Neuronal stem cell (in vitro differentiated cells): ENCODE measurements around the gene RSPH1.

Source experiments
- DNase-seq: peaks from one replicate; pipeline ENCODE4 v3.0.0-alpha.2; 2013; ENCODE audit warnings: low spot score
- H2AFZ ChIP-seq: one replicate; pipeline ENCODE4 v1.6.1; 2013; ENCODE audit warnings: mild to moderate bottlenecking, low read length, inconsistent platforms
- H2AK5ac ChIP-seq: 2 replicates; pipeline ENCODE4 v1.6.1; 2013; ENCODE audit warnings: low read depth, mild to moderate bottlenecking, inconsistent platforms, low read length, moderate library complexity, mixed read lengths
- H2BK120ac ChIP-seq: 2 replicates; pipeline ENCODE4 v1.6.1; 2013; ENCODE audit warnings: low read depth, mild to moderate bottlenecking, inconsistent platforms, low read length, moderate library complexity, mixed read lengths
- H2BK12ac ChIP-seq: one replicate; pipeline ENCODE4 v1.6.1; 2013; ENCODE audit warnings: low read length, inconsistent platforms
- H2BK15ac ChIP-seq: 2 replicates; pipeline ENCODE4 v1.6.1; 2013; ENCODE audit warnings: mild to moderate bottlenecking, low read length, inconsistent platforms, mixed read lengths
- H2BK5ac ChIP-seq: one replicate; pipeline ENCODE4 v1.6.1; 2013; ENCODE audit warnings: inconsistent platforms, mild to moderate bottlenecking, low read length, moderate library complexity
- H3K14ac ChIP-seq: one replicate; pipeline ENCODE4 v1.6.1; 2013; ENCODE audit warnings: low read length, inconsistent platforms
- H3K18ac ChIP-seq: 2 replicates; pipeline ENCODE4 v1.6.1; 2013; ENCODE audit warnings: low read length, inconsistent platforms
- H3K23ac ChIP-seq: 2 replicates; pipeline ENCODE4 v1.6.1; 2013; ENCODE audit warnings: low read depth, mild to moderate bottlenecking, mixed read lengths, low read length, inconsistent platforms; ENCODE audit not compliant: poor library complexity
- H3K27ac ChIP-seq: replicated peaks from 3 replicates; pipeline ENCODE4 v1.5.1; 2013; ENCODE audit warnings: low read length, inconsistent platforms
- H3K27me3 ChIP-seq, 3 experiments: 2 replicates each; pipeline ENCODE4 v1.6.1; 2013; ENCODE audit warnings: low read length in 3 of 3, mild to moderate bottlenecking in 2 of 3, inconsistent platforms in 1 of 3, low read depth in 1 of 3, mixed read lengths in 1 of 3, moderate library complexity in 1 of 3; ENCODE audit not compliant: control insufficient read depth in 3 of 3, insufficient read depth in 3 of 3
- H3K36me3 ChIP-seq, 2 donors: replicated peaks in 1 of 2; 2 replicates each; pipeline ENCODE4 v1.6.1; 2013; ENCODE audit warnings: low read length in 2 of 2; ENCODE audit not compliant: control insufficient read depth in 2 of 2, insufficient read depth in 2 of 2
- H3K4ac ChIP-seq: 2 replicates; pipeline ENCODE4 v1.6.1; 2013; ENCODE audit warnings: inconsistent platforms, mild to moderate bottlenecking, low read length, moderate library complexity
- H3K4me1 ChIP-seq, 2 donors: 1 replicate in 1 of 2; 2 replicates in 1 of 2; pipeline ENCODE4 v1.6.1; 2013; ENCODE audit warnings: low read length in 2 of 2, low read depth in 1 of 2; ENCODE audit not compliant: control insufficient read depth in 2 of 2, insufficient read depth in 1 of 2
- H3K4me2 ChIP-seq: one replicate; pipeline ENCODE4 v1.6.1; 2013; ENCODE audit warnings: mild to moderate bottlenecking, low read length, inconsistent platforms; ENCODE audit not compliant: insufficient read depth, poor library complexity, severe bottlenecking
- H3K4me3 ChIP-seq, 2 donors: 2 replicates each; pipeline ENCODE4 v1.5.1; 2013; ENCODE audit warnings: low read length in 2 of 2, mild to moderate bottlenecking in 2 of 2, inconsistent platforms in 1 of 2, moderate library complexity in 1 of 2
- H3K79me1 ChIP-seq: one replicate; pipeline ENCODE4 v1.6.1; 2013; ENCODE audit warnings: low read depth, mild to moderate bottlenecking, inconsistent platforms, low read length, moderate library complexity
- H3K9ac ChIP-seq: one replicate; pipeline ENCODE4 v1.6.1; 2013; ENCODE audit warnings: mild to moderate bottlenecking, low read depth, low read length, inconsistent platforms; ENCODE audit not compliant: poor library complexity
- H3K9me3 ChIP-seq, 2 donors: replicated peaks in 1 of 2; 2 replicates each; pipeline versions ENCODE3 to v1.6.1; 2013; ENCODE audit warnings: low read length in 2 of 2, mild to moderate bottlenecking in 2 of 2, inconsistent platforms in 1 of 2, low read depth in 1 of 2, mixed read lengths in 1 of 2, moderate library complexity in 1 of 2; ENCODE audit not compliant: control insufficient read depth in 2 of 2, insufficient read depth in 1 of 2
- H4K8ac ChIP-seq: one replicate; pipeline ENCODE4 v1.6.1; 2013; ENCODE audit warnings: low read depth, mild to moderate bottlenecking, inconsistent platforms, low read length, moderate library complexity
- H4K91ac ChIP-seq: one replicate; pipeline ENCODE4 v1.6.1; 2013; ENCODE audit warnings: low read length, low read depth, mild to moderate bottlenecking, inconsistent platforms; ENCODE audit not compliant: poor library complexity
- WGBS, 2 donors: extraction: QIAGEN DNeasy Blood & Tissue Kit; methylation state at CpG; one replicate each; pipeline ENCODE4 v1.1.7; 2013; ENCODE audit warnings: missing lambda C conversion rate in 2 of 2, mixed read lengths in 1 of 2; ENCODE audit not compliant: insufficient read length in 2 of 2, insufficient replicate concordance in 1 of 2; ENCODE audit errors: extremely low coverage in 2 of 2; 5-methylcytosine and 5-hydroxymethylcytosine counted together

RSPH1 gene

DNA sequence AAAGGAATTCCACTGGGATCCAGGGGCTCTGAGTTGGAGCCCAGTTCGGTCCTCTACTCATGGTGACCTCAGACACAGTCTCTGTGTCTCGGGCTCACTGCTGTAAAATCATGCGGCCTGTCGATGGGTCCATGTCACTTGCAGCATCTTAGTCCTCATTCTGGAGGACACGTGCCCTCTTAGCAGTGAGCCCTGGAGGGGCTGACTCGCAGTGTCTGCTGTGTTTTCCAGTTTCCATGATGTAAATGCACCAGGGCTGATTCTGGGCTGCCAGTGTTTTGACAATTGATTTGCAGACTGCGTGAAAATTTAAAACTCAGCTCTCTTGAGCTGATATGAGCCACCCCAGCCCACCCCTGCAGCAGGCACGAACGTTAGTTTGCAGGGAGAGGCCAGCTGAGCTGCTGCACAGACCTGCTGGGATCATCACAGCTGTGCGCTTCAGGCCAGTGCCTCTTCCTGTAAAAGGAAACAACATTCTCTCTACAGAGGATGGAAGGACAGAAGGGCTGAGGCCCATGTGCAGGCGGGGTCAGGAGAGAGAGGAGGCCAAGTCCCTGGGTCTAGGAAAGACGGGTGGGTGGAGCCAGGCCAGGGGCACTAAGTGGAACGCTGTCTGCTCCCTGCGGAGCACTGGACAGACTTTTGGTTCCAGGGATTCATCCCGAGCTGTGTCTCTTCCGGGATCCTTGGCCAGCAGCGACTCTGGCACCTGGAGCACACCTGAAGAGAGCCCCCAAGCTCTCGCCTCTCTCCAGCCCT, 42.6 kb downstream of the RSPH1 start:
- peak overlapping the region; percentile 34 for H3K23ac ChIP-seq
- no peak overlapping the region for H2BK120ac ChIP-seq
- H3K9ac ChIP-seq = no peak overlapping the region
- H2BK5ac ChIP-seq = no peak overlapping the region
- no peak overlapping the region for H3K14ac ChIP-seq
- H3K9me3 ChIP-seq = no peaks in the 10 kb centered on the region
- H3K18ac ChIP-seq = peak overlapping the region; percentile 85
- H4K8ac ChIP-seq = no peak overlapping the region
- H3K27me3 ChIP-seq = no peaks in the 10 kb centered on the region
- no peak overlapping the region for H2AFZ ChIP-seq
- H2BK12ac ChIP-seq = no peak overlapping the region
- no peaks in the 10 kb centered on the region for H3K79me1 ChIP-seq
- no peak overlapping the region for H3K4ac ChIP-seq
- peaks cover 0 to 3% of the 10 kb centered on the region in 2 donors for H3K4me1 ChIP-seq
- no peaks in the 10 kb centered on the region for H3K36me3 ChIP-seq
- DNase-seq = no peak
- H4K91ac ChIP-seq = no peak overlapping the region
- H3K4me3 ChIP-seq = no peak overlapping the region
- WGBS, 2 donors = no CpG with 5 or more reads among the region's 18 CpGs
- H3K27ac ChIP-seq = no peak overlapping the region
- peak overlapping the region; percentile 45 for H2BK15ac ChIP-seq
- H2AK5ac ChIP-seq = no peak overlapping the region
- H3K4me2 ChIP-seq = no peak overlapping the region

DNA sequence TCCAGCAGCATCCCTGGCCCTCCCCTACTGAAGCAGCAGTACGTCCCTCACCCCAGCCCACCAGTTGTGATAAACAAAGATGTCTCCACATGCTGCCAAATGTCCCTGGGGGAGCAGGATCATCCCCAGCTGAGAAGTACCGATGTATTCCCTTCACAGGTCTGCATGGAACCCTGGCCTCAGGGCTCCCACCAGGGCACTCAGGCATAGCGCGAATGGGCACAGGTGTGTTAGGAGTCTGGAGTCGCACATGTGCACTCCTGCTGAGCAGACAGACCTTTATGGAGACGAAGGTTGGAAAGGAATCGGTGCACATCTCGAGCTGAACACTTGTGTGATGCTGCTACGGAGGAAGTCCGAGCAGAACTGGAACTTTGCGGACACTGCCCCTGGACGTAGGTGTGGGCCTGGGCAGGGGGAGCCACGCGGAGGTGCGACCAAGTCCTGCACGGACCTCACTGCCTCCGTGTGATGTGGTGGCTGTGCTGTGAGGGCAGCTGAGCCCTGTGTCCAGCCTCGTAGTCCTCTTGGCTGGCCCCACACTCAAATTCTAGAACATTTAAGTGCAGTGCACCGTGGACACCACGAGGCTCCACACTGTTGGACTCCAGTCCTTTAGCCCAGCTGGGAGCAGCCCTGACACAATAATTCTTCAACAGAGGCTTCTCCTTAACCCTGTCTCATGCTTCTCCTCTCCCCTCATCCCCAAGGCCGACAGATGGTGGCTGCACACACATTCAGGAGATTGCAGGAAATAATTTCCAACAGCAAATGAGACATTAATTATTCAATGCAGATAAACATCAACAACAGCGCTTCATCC, 43.4 kb downstream of the RSPH1 start:
- Histone ChIP-seq H3K27ac (no peak overlapping the region), H3K36me3 (no peaks in the 10 kb centered on the region)
- no peak for DNase-seq

DNA sequence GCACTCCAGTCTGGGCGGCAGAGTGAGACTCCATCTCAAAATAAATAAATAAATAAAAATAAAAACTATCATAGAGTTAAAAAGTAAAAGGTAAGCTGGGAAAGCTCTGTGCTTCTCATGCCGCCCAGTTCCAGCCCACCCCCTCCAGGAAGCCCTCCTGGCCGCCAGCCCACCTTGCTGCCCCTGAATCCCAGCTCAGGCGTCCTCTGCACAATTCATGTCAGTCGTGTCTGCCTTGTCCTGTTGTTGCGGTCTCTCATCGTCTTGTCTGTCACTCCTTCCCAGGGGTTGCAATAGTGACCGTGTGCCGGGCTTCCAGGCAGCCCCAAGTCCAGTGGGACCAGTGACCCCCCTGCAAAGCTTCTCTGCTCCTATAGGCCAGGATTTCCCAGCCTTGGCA, 44.1 kb downstream of the RSPH1 start:
- no peak overlapping the region for H2BK120ac ChIP-seq
- DNase-seq = no peak
- no peak overlapping the region for H2BK15ac ChIP-seq
- no peaks in the 10 kb centered on the region for H3K79me1 ChIP-seq
- H3K23ac ChIP-seq = no peak overlapping the region
- no peak overlapping the region for H3K4ac ChIP-seq
- no peak overlapping the region for H3K9ac ChIP-seq
- H2AFZ ChIP-seq = no peak overlapping the region
- H2BK5ac ChIP-seq = peak overlapping the region; percentile 70
- H3K4me2 ChIP-seq = no peak overlapping the region
- H3K27me3 ChIP-seq = no peaks in the 10 kb centered on the region
- H3K14ac ChIP-seq = no peak overlapping the region
- no peak overlapping the region for H3K27ac ChIP-seq
- H2BK12ac ChIP-seq = no peak overlapping the region
- H2AK5ac ChIP-seq = no peak overlapping the region
- H3K4me1 ChIP-seq = peaks cover 0 to 3% of the 10 kb centered on the region in 2 donors
- no peak overlapping the region for H4K8ac ChIP-seq
- H3K9me3 ChIP-seq = peaks cover 0 to 2% of the 10 kb centered on the region in 2 donors
- no peaks in the 10 kb centered on the region for H3K36me3 ChIP-seq
- WGBS, 2 donors = no CpG with 5 or more reads among the region's 9 CpGs
- H4K91ac ChIP-seq = no peak overlapping the region
- peak overlapping the region; percentile 19 for H3K18ac ChIP-seq
- H3K4me3 ChIP-seq = no peak overlapping the region

More for the DNA sequence above, 43.4 kb downstream of the RSPH1 start:
- no peak overlapping the region for H2AK5ac ChIP-seq
- peak overlapping the region; percentile 80 for H3K4ac ChIP-seq
- H3K23ac ChIP-seq = peak overlapping the region; percentile 40
- H2BK120ac ChIP-seq = peak overlapping the region; percentile 32
- H3K27me3 ChIP-seq = no peaks in the 10 kb centered on the region
- peaks cover 0 to 3% of the 10 kb centered on the region in 2 donors for H3K4me1 ChIP-seq
- H3K18ac ChIP-seq = peak overlapping the region; percentile 54
- no peak overlapping the region for H2AFZ ChIP-seq
- no peak overlapping the region for H4K8ac ChIP-seq
- H3K9me3 ChIP-seq = peaks cover 0 to 2% of the 10 kb centered on the region in 2 donors
- peak overlapping the region; percentile 70 for H4K91ac ChIP-seq
- peak overlapping the region; percentile 66 for H2BK12ac ChIP-seq
- H3K4me3 ChIP-seq = no peak overlapping the region
- H3K4me2 ChIP-seq = no peak overlapping the region
- no peak overlapping the region for H2BK15ac ChIP-seq
- no CpG with 5 or more reads among the region's 22 CpGs for WGBS, 2 donors
- H3K9ac ChIP-seq = peak overlapping the region; percentile 73
- no peaks in the 10 kb centered on the region for H3K79me1 ChIP-seq
- peak overlapping the region; percentile 70 for H2BK5ac ChIP-seq
- H3K14ac ChIP-seq = no peak overlapping the region

GRCh38 chr21:42448686-42449085, 47.3 kb downstream of the RSPH1 start:
- H4K91ac ChIP-seq = no peak overlapping the region
- H3K36me3 ChIP-seq = no peaks in the 10 kb centered on the region
- no peak overlapping the region for H2AK5ac ChIP-seq
- H3K9ac ChIP-seq = no peak overlapping the region
- H4K8ac ChIP-seq = no peak overlapping the region
- no peak overlapping the region for H3K4ac ChIP-seq
- no peak overlapping the region for H3K23ac ChIP-seq
- no peak overlapping the region for H2BK12ac ChIP-seq
- no peak overlapping the region for H3K4me3 ChIP-seq
- no peak overlapping the region for H2BK120ac ChIP-seq
- WGBS, 2 donors = no CpG with 5 or more reads among the region's 3 CpGs
- no peak overlapping the region for H3K4me2 ChIP-seq
- H3K27me3 ChIP-seq = no peaks in the 10 kb centered on the region
- peak overlapping the region; percentile 43 for H3K14ac ChIP-seq
- H3K9me3 ChIP-seq = peaks cover 0 to 2% of the 10 kb centered on the region in 2 donors
- peaks cover 0 to 1% of the 10 kb centered on the region in 2 donors for H3K4me1 ChIP-seq
- no peak overlapping the region for H2BK5ac ChIP-seq
- H3K18ac ChIP-seq = no peak overlapping the region
- no peak overlapping the region for H3K27ac ChIP-seq
- H3K79me1 ChIP-seq = no peaks in the 10 kb centered on the region
- no peak overlapping the region for H2BK15ac ChIP-seq
- DNase-seq = no peak
- H2AFZ ChIP-seq = no peak overlapping the region
